Neuronal stem cell (in vitro differentiated cells): ENCODE results near the gene MCOLN3.
A peak's percentile ranks its signal among the peaks of the same experiment; 100 is the strongest.

Experiments used
- DNase-seq: peaks from one replicate; pipeline ENCODE4 v3.0.0-alpha.2; 2013; ENCODE audit warnings: low spot score
- H2AFZ ChIP-seq: one replicate; pipeline ENCODE4 v1.6.1; 2013; ENCODE audit warnings: mild to moderate bottlenecking, low read length, inconsistent platforms
- H2AK5ac ChIP-seq: 2 replicates; pipeline ENCODE4 v1.6.1; 2013; ENCODE audit warnings: low read depth, mild to moderate bottlenecking, inconsistent platforms, low read length, moderate library complexity, mixed read lengths
- H2BK120ac ChIP-seq: 2 replicates; pipeline ENCODE4 v1.6.1; 2013; ENCODE audit warnings: low read depth, mild to moderate bottlenecking, inconsistent platforms, low read length, moderate library complexity, mixed read lengths
- H2BK12ac ChIP-seq: one replicate; pipeline ENCODE4 v1.6.1; 2013; ENCODE audit warnings: low read length, inconsistent platforms
- H2BK15ac ChIP-seq: 2 replicates; pipeline ENCODE4 v1.6.1; 2013; ENCODE audit warnings: mild to moderate bottlenecking, low read length, inconsistent platforms, mixed read lengths
- H2BK5ac ChIP-seq: one replicate; pipeline ENCODE4 v1.6.1; 2013; ENCODE audit warnings: inconsistent platforms, mild to moderate bottlenecking, low read length, moderate library complexity
- H3K14ac ChIP-seq: one replicate; pipeline ENCODE4 v1.6.1; 2013; ENCODE audit warnings: low read length, inconsistent platforms
- H3K18ac ChIP-seq: 2 replicates; pipeline ENCODE4 v1.6.1; 2013; ENCODE audit warnings: low read length, inconsistent platforms
- H3K23ac ChIP-seq: 2 replicates; pipeline ENCODE4 v1.6.1; 2013; ENCODE audit warnings: low read depth, mild to moderate bottlenecking, mixed read lengths, low read length, inconsistent platforms; ENCODE audit not compliant: poor library complexity
- H3K27ac ChIP-seq: replicated peaks from 3 replicates; pipeline ENCODE4 v1.5.1; 2013; ENCODE audit warnings: low read length, inconsistent platforms
- H3K27me3 ChIP-seq, 3 experiments: 2 replicates each; pipeline ENCODE4 v1.6.1; 2013; ENCODE audit warnings: low read length in 3 of 3, mild to moderate bottlenecking in 2 of 3, inconsistent platforms in 1 of 3, low read depth in 1 of 3, mixed read lengths in 1 of 3, moderate library complexity in 1 of 3; ENCODE audit not compliant: control insufficient read depth in 3 of 3, insufficient read depth in 3 of 3
- H3K36me3 ChIP-seq, 2 donors: replicated peaks in 1 of 2; 2 replicates each; pipeline ENCODE4 v1.6.1; 2013; ENCODE audit warnings: low read length in 2 of 2; ENCODE audit not compliant: control insufficient read depth in 2 of 2, insufficient read depth in 2 of 2
- H3K4ac ChIP-seq: 2 replicates; pipeline ENCODE4 v1.6.1; 2013; ENCODE audit warnings: inconsistent platforms, mild to moderate bottlenecking, low read length, moderate library complexity
- H3K4me1 ChIP-seq, 2 donors: 1 replicate in 1 of 2; 2 replicates in 1 of 2; pipeline ENCODE4 v1.6.1; 2013; ENCODE audit warnings: low read length in 2 of 2, low read depth in 1 of 2; ENCODE audit not compliant: control insufficient read depth in 2 of 2, insufficient read depth in 1 of 2
- H3K4me2 ChIP-seq: one replicate; pipeline ENCODE4 v1.6.1; 2013; ENCODE audit warnings: mild to moderate bottlenecking, low read length, inconsistent platforms; ENCODE audit not compliant: insufficient read depth, poor library complexity, severe bottlenecking
- H3K4me3 ChIP-seq, 2 donors: 2 replicates each; pipeline ENCODE4 v1.5.1; 2013; ENCODE audit warnings: low read length in 2 of 2, mild to moderate bottlenecking in 2 of 2, inconsistent platforms in 1 of 2, moderate library complexity in 1 of 2
- H3K79me1 ChIP-seq: one replicate; pipeline ENCODE4 v1.6.1; 2013; ENCODE audit warnings: low read depth, mild to moderate bottlenecking, inconsistent platforms, low read length, moderate library complexity
- H3K9ac ChIP-seq: one replicate; pipeline ENCODE4 v1.6.1; 2013; ENCODE audit warnings: mild to moderate bottlenecking, low read depth, low read length, inconsistent platforms; ENCODE audit not compliant: poor library complexity
- H3K9me3 ChIP-seq, 2 donors: replicated peaks in 1 of 2; 2 replicates each; pipeline versions ENCODE3 to v1.6.1; 2013; ENCODE audit warnings: low read length in 2 of 2, mild to moderate bottlenecking in 2 of 2, inconsistent platforms in 1 of 2, low read depth in 1 of 2, mixed read lengths in 1 of 2, moderate library complexity in 1 of 2; ENCODE audit not compliant: control insufficient read depth in 2 of 2, insufficient read depth in 1 of 2
- H4K8ac ChIP-seq: one replicate; pipeline ENCODE4 v1.6.1; 2013; ENCODE audit warnings: low read depth, mild to moderate bottlenecking, inconsistent platforms, low read length, moderate library complexity
- H4K91ac ChIP-seq: one replicate; pipeline ENCODE4 v1.6.1; 2013; ENCODE audit warnings: low read length, low read depth, mild to moderate bottlenecking, inconsistent platforms; ENCODE audit not compliant: poor library complexity
- WGBS, 2 donors: extraction: QIAGEN DNeasy Blood & Tissue Kit; methylation state at CpG; one replicate each; pipeline ENCODE4 v1.1.7; 2013; ENCODE audit warnings: missing lambda C conversion rate in 2 of 2, mixed read lengths in 1 of 2; ENCODE audit not compliant: insufficient read length in 2 of 2, insufficient replicate concordance in 1 of 2; ENCODE audit errors: extremely low coverage in 2 of 2; 5-methylcytosine and 5-hydroxymethylcytosine counted together

MCOLN3 gene

GRCh38 chr1:85027242-85027983 is 20.9 kb downstream of the MCOLN3 start:
- peak overlapping the region; percentile 9 for H2AFZ ChIP-seq
- no peaks in the 10 kb centered on the region for H3K27me3 ChIP-seq
- no peak overlapping the region for H2BK120ac ChIP-seq
- no peak overlapping the region for H2BK5ac ChIP-seq
- peak overlapping the region; percentile 88 for H4K8ac ChIP-seq
- WGBS, 2 donors = no CpG with 5 or more reads among the region's 5 CpGs
- H3K18ac ChIP-seq = no peak overlapping the region
- no peaks in the 10 kb centered on the region for H3K36me3 ChIP-seq
- H2AK5ac ChIP-seq = no peak overlapping the region
- no peak overlapping the region for H3K23ac ChIP-seq
- no peak overlapping the region for H3K4me3 ChIP-seq
- no peak overlapping the region for H3K9ac ChIP-seq
- H3K4me2 ChIP-seq = no peak overlapping the region
- H3K14ac ChIP-seq = no peak overlapping the region
- H3K27ac ChIP-seq = no peak overlapping the region
- H2BK12ac ChIP-seq = no peak overlapping the region
- no peak overlapping the region for H2BK15ac ChIP-seq
- no peaks in the 10 kb centered on the region for H3K4me1 ChIP-seq
- H4K91ac ChIP-seq = no peak overlapping the region
- no peaks in the 10 kb centered on the region for H3K9me3 ChIP-seq
- no peak for DNase-seq
- H3K4ac ChIP-seq = no peak overlapping the region
- H3K79me1 ChIP-seq = no peaks in the 10 kb centered on the region

- Histone ChIP-seq H3K9ac (no peak overlapping the region), H2BK120ac (no peak overlapping the region), H2BK12ac (no peak overlapping the region), H3K4ac (no peak overlapping the region), H3K18ac (no peak overlapping the region), H2AFZ (no peak overlapping the region), H3K23ac (no peak overlapping the region), H3K4me3 (no peak overlapping the region), H3K27me3 (no peaks in the 10 kb centered on the region), H3K4me1 (no peaks in the 10 kb centered on the region), H3K14ac (no peak overlapping the region), H3K27ac (no peak overlapping the region), H2BK5ac (no peak overlapping the region), H4K91ac (no peak overlapping the region), H3K4me2 (no peak overlapping the region), H3K79me1 (no peaks in the 10 kb centered on the region), H3K36me3 (no peaks in the 10 kb centered on the region), H2AK5ac (no peak overlapping the region), H4K8ac (no peak overlapping the region), H2BK15ac (no peak overlapping the region), H3K9me3 (no peaks in the 10 kb centered on the region)
- DNase-seq = no peak
- no CpG with 5 or more reads among the region's 1 CpG for WGBS, 2 donors
Measured at GRCh38 chr1:85025940-85026339, 22.4 kb downstream of the MCOLN3 start.

GRCh38 chr1:85024736-85025135 is 23.6 kb downstream of the MCOLN3 start:
- Histone ChIP-seq H3K9me3 (no peaks in the 10 kb centered on the region), H4K91ac (no peak overlapping the region), H4K8ac (no peak overlapping the region), H3K27ac (no peak overlapping the region), H3K4me2 (no peak overlapping the region), H3K27me3 (no peaks in the 10 kb centered on the region), H2BK5ac (no peak overlapping the region), H2AK5ac (no peak overlapping the region), H2BK120ac (no peak overlapping the region), H2BK15ac (no peak overlapping the region), H3K79me1 (no peaks in the 10 kb centered on the region), H2AFZ (no peak overlapping the region), H3K36me3 (no peaks in the 10 kb centered on the region), H3K4me1 (no peaks in the 10 kb centered on the region), H3K9ac (no peak overlapping the region), H2BK12ac (no peak overlapping the region), H3K4ac (no peak overlapping the region), H3K14ac (no peak overlapping the region), H3K18ac (no peak overlapping the region), H3K4me3 (no peak overlapping the region), H3K23ac (no peak overlapping the region)
- WGBS, 2 donors = no CpG with 5 or more reads among the region's 3 CpGs
- no peak for DNase-seq

- no peak overlapping the region for H3K4me2 ChIP-seq
- H3K9ac ChIP-seq = no peak overlapping the region
- no peak overlapping the region for H3K14ac ChIP-seq
- H2AK5ac ChIP-seq = no peak overlapping the region
- H3K4me1 ChIP-seq = no peaks in the 10 kb centered on the region
- no peak overlapping the region for H3K4ac ChIP-seq
- H2BK15ac ChIP-seq = no peak overlapping the region
- no peaks in the 10 kb centered on the region for H3K79me1 ChIP-seq
- no peak overlapping the region for H2AFZ ChIP-seq
- no peak overlapping the region for H3K23ac ChIP-seq
- H2BK120ac ChIP-seq = no peak overlapping the region
- no peak overlapping the region for H4K91ac ChIP-seq
- no peaks in the 10 kb centered on the region for H3K27me3 ChIP-seq
- DNase-seq = no peak
- no peak overlapping the region for H3K18ac ChIP-seq
- no peaks in the 10 kb centered on the region for H3K36me3 ChIP-seq
- H3K9me3 ChIP-seq = no peaks in the 10 kb centered on the region
- H2BK5ac ChIP-seq = no peak overlapping the region
- H4K8ac ChIP-seq = no peak overlapping the region
- H3K4me3 ChIP-seq = no peak overlapping the region
- no peak overlapping the region for H2BK12ac ChIP-seq
- H3K27ac ChIP-seq = no peak overlapping the region
Measured at GRCh38 chr1:85022700-85023099, 25.6 kb downstream of the MCOLN3 start.
